GM06990 (cell line): Measurements from ENCODE around the gene RCAN1.

Source experiments
- DNase-seq: peaks from one replicate; pipeline ENCODE4 v3.0.0-alpha.2; 2011; ENCODE audit not compliant: insufficient read length; ENCODE audit errors: extremely low read depth
- H3K27me3 ChIP-seq: replicated peaks from 2 replicates; pipeline ENCODE4 v1.6.0; 2011; ENCODE audit warnings: low read length; ENCODE audit not compliant: control insufficient read depth, insufficient read depth
- H3K36me3 ChIP-seq: 2 replicates; pipeline ENCODE4 v1.5.1; 2011; ENCODE audit warnings: low read length; ENCODE audit not compliant: control insufficient read depth, insufficient read depth
- H3K4me3 ChIP-seq: replicated peaks from 2 replicates; pipeline ENCODE4 v1.5.1; 2011; ENCODE audit warnings: low read depth, mild to moderate bottlenecking, control low read depth, low read length
- TF ChIP-seq, protein P1 (sequence below): IDR thresholded peaks from 2 replicates; pipeline ENCODE4 v1.5.1; 2011; ENCODE audit warnings: low read length, control low read depth, mild to moderate bottlenecking, inconsistent platforms; ENCODE audit not compliant: insufficient read depth, poor library complexity, severe bottlenecking

Gene RCAN1

DNA sequence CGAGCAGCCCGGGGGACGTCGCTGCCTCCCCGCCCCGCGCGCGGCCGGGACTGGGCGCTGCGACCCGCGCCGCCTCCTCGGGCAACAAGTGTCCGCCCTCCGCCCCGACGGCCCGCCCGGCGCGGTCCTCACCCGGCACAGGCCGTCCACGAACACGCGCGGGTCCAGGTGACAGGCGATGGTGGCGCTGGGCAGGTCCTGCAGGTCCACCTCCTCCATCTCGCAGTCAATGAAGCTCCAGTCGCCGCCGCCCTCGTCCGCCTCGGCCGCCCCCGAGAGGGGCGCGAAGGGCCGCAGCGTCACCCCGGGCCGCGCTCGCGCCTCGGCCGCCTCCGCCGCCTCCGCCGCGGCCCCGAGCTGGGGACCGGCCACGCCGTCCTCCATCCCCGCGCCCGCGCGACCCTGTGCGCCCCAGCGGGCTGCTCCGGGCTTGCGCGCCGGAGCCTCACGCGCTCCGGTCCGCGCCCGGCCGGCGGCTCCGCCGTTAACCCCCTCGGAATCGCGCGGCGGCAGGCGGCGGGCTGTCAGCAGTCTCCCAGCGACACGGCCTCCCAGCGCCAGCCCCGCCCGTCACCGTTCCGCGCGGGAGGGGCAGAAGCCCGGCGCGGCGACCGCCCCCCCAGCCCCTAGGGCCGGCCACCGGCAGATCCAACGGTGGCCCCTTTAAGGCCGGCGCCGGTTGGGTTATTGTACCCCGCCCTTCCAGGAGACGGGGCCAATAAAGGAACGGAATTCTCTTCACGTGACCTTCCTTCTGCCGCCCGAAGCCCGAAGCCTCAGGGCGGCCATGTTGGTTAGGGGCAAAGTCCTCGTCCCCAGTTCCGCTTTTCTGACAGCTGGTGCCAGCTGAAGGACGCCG lies at the start of gene RCAN1:
Gene RCAN1, minus strand, starts transcription at position 486 of the 859 bp plus-strand sequence. Its CDS starts 102 bp downstream, at position 384.
- Histone ChIP-seq H3K36me3 (no peaks in the 10 kb centered on the region), H3K27me3 (no peaks in the 10 kb centered on the region), H3K4me3 (peak within 1 kb of the TSS; percentile 79)
- DNase-seq, result peak; percentile 91
- TF ChIP-seq, protein P1, sequence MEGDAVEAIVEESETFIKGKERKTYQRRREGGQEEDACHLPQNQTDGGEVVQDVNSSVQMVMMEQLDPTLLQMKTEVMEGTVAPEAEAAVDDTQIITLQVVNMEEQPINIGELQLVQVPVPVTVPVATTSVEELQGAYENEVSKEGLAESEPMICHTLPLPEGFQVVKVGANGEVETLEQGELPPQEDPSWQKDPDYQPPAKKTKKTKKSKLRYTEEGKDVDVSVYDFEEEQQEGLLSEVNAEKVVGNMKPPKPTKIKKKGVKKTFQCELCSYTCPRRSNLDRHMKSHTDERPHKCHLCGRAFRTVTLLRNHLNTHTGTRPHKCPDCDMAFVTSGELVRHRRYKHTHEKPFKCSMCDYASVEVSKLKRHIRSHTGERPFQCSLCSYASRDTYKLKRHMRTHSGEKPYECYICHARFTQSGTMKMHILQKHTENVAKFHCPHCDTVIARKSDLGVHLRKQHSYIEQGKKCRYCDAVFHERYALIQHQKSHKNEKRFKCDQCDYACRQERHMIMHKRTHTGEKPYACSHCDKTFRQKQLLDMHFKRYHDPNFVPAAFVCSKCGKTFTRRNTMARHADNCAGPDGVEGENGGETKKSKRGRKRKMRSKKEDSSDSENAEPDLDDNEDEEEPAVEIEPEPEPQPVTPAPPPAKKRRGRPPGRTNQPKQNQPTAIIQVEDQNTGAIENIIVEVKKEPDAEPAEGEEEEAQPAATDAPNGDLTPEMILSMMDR, result no peak

DNA sequence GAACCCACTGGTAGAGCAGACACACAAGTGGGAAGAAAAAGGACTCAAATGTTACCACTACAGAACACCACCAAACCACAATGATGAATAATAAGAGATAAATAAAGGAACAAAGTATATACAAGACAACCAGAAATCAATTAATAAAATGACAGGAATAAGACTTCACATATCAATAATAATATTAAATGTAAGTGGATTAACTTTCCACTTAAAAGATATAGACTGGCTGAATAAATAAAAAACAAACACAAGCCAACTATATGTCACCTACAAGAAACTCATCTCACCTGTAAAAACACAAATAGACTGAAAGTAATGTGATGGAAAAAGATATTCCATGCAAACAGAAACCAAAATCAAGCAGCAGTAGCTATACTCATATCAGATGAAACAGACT lies 46.9 kb upstream of the RCAN1 start:
- no peak overlapping the region for H3K4me3 ChIP-seq
- no peaks in the 10 kb centered on the region for H3K27me3 ChIP-seq
- no peaks in the 10 kb centered on the region for H3K36me3 ChIP-seq
- no peak for DNase-seq
- TF ChIP-seq, protein P1, result no peak

DNA sequence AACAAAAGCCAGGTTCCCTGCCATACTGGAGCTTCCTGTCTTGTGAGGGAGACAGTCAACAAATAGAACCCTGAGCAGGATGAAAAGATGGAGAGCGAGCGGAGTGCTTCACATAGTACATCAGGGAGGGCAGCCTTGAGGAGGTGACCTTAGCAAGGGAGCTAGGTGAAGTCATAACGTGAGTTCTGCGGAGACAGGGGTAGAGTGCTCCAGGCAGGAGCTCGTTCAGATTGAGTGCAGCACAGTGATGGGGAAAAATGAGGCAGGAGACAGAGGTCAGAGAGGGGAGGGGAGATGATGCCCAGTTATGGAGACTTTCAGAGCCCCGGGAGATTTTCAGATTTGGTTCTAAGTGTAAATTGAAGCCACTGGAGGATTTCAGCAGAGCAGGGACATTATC lies 38.6 kb upstream of the RCAN1 start:
- no peaks in the 10 kb centered on the region for H3K27me3 ChIP-seq
- H3K4me3 ChIP-seq, result no peak overlapping the region
- TF ChIP-seq, protein P1, result no peak
- DNase-seq, result no peak
- no peaks in the 10 kb centered on the region for H3K36me3 ChIP-seq

DNA sequence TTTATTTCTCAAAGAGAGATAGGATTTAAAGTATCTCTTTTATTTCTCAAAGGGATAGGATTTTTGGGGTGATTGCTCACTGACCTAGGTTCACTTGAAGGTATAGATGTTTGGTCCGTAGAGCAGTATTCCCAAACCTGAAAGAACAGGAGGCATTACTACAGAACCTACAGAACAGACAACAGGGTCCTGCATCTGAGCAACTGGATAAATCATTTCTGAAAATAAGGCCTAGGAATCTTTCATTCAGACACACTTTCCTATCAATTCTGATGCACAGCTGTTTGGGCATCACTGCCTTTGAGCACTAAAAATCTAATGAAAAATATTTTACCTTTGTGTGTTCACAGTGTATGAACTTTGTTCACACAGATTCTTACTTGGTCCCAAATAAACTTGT lies 36.7 kb upstream of the RCAN1 start:
- TF ChIP-seq, protein P1, result no peak
- DNase-seq, result no peak
- Histone ChIP-seq H3K27me3 (no peaks in the 10 kb centered on the region), H3K36me3 (no peaks in the 10 kb centered on the region), H3K4me3 (no peak overlapping the region)

DNA sequence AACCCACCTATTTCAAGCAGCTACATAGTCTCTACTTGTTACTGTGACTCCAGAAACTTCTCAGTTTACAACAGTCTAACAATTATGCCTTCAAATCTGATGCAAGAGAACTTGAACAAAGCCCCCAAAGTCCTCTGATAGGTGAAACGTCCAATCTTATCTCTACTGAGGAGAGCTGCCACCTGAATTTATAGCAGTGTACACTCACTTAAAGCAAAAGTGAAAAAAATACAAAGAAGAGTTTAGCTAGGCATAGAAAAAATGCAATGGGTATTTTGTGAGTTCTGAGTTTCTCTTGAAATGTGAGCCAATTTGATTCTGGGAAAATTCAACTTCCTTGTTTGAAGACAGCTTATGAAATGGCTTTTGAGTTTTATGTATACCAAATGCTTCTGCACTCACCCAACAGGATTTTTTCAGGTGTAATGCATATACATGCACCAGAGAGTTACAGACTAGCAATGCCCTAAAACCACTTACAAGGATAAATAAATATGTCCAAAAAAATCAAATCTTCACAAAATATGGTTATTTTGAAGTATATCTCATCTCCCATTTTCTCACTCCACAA lies 36.0 kb upstream of the RCAN1 start:
- DNase-seq, result no peak
- no peaks in the 10 kb centered on the region for H3K27me3 ChIP-seq
- no peak overlapping the region for H3K4me3 ChIP-seq
- TF ChIP-seq, protein P1, result no peak
- no peaks in the 10 kb centered on the region for H3K36me3 ChIP-seq
